Measurements from ENCODE around the gene PCDHA4. TPM values are rescaled to one million over a fixed set of nuclear protein-coding genes. Genes with fewer than 3 reads are reported as not detected.

PCDHA4 gene
- not detected in 2 replicates for total RNA-seq
- 0.02 TPM for total RNA-seq (2013)
- polyA plus RNA-seq, result not detected in 2 replicates
- polyA minus RNA-seq, result 0.07 TPM in 1 of 2 replicates, not detected in the other

DNA sequence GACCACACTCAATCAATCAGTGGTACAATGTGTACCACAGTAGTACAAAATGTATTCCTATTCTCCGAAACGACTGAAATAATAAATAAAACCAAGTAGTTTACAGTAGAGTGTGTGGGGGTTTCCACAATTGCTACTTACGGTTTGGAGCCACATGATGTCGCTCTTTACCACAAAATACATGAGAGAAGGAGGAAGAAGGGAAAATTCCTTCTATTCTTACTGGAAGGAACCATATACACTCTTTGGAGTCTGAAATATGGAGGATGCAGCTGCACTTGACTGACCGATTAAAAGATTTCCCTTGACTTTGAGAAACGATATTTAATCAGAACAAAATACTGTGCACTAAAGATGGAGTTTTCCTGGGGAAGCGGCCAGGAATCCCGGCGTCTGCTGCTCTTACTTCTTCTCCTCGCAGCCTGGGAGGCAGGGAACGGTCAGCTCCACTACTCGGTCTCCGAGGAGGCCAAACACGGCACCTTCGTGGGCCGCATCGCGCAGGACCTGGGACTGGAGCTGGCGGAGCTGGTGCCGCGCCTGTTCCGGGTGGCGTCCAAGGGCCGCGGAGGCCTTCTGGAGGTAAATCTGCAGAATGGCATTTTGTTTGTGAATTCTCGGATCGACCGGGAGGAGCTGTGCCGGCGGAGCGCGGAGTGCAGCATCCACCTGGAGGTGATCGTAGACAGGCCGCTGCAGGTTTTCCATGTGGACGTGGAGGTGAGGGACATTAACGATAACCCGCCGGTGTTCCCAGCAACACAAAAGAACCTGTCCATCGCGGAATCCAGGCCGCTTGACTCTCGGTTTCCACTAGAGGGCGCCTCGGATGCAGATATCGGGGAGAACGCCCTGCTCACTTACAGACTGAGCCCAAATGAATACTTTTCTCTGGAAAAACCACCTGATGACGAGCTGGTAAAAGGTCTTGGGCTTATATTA lies at the start of gene PCDHA4:
TSS of gene PCDHA4 (plus strand) at position 235 of the 942 bp plus-strand sequence.
- H4K20me1 ChIP-seq (ENCODE audit: control insufficient read depth, insufficient read depth, low read length, poor library complexity, severe bottlenecking), result no peaks in the 10 kb centered on the region
- H3K27me3 Mint-ChIP-seq, result peaks cover 7% of the 10 kb centered on the region
- no peak within 1 kb of the TSS for H3K4me2 ChIP-seq (replicated peaks; ENCODE audit: low read depth, low read length, poor library complexity, severe bottlenecking)
- no peaks in the 10 kb centered on the region for H3K79me2 ChIP-seq (ENCODE audit: control insufficient read depth, insufficient read depth, low read length)
- POLR2A ChIA-PET, result no interaction called here
- H3K4me3 ChIP-seq (ENCODE audit: control extremely low read depth in 1 of 5, extremely low read depth in 1 of 5, insufficient read depth in 1 of 5, low read depth in 2 of 5, low read length in 4 of 5), result no peak within 1 kb of the TSS
- TF ChIP-seq, protein P1, sequence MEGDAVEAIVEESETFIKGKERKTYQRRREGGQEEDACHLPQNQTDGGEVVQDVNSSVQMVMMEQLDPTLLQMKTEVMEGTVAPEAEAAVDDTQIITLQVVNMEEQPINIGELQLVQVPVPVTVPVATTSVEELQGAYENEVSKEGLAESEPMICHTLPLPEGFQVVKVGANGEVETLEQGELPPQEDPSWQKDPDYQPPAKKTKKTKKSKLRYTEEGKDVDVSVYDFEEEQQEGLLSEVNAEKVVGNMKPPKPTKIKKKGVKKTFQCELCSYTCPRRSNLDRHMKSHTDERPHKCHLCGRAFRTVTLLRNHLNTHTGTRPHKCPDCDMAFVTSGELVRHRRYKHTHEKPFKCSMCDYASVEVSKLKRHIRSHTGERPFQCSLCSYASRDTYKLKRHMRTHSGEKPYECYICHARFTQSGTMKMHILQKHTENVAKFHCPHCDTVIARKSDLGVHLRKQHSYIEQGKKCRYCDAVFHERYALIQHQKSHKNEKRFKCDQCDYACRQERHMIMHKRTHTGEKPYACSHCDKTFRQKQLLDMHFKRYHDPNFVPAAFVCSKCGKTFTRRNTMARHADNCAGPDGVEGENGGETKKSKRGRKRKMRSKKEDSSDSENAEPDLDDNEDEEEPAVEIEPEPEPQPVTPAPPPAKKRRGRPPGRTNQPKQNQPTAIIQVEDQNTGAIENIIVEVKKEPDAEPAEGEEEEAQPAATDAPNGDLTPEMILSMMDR (IDR thresholded peaks at IDR 0.05), result no peak
- no peak for TF ChIP-seq EZH2 (IDR thresholded peaks at IDR 0.05; ENCODE audit: borderline replicate concordance, insufficient read depth, low read depth, low read length, poor library complexity, severe bottlenecking)
- H3K27ac Mint-ChIP-seq, result no peak within 1 kb of the TSS
- no peak within 1 kb of the TSS for H3K27ac ChIP-seq (ENCODE audit: low read length in 2 of 2)
- CTCF ChIA-PET, result no interaction called here
- ATAC-seq (ENCODE audit: low read depth) (no peak), DNase-seq (no peak)
- no peaks in the 10 kb centered on the region for H3K4me1 ChIP-seq (ENCODE audit: control insufficient read depth in 2 of 2, insufficient read depth in 2 of 2, low read length in 2 of 2)
- H2AFZ ChIP-seq (ENCODE audit: insufficient read depth, low read depth, low read length, poor library complexity, severe bottlenecking), result no peak within 1 kb of the TSS
- H3K36me3 ChIP-seq (replicated peaks in 1 of 2; ENCODE audit: control extremely low read depth in 1 of 2, control insufficient read depth in 1 of 2, extremely low read depth in 1 of 2, insufficient read depth in 2 of 2, low read length in 1 of 2), result no peaks in the 10 kb centered on the region
- H3K9me3 Mint-ChIP-seq (ENCODE audit: insufficient read depth), result peaks cover 8% of the 10 kb centered on the region
- intact Hi-C loops (cut with micrococcal nuclease), result no loop called here
- no peak within 1 kb of the TSS for H3K4me3 Mint-ChIP-seq
- 47% methylated on average over 35 of the region's 47 CpGs for WGBS (ENCODE audit: insufficient coverage)
- peaks cover 5 to 41% (median 22%) of the 10 kb centered on the region in 3 donors for H3K9me3 ChIP-seq (ENCODE audit: control extremely low read depth in 1 of 3, control insufficient read depth in 2 of 3, insufficient read depth in 1 of 3, low read length in 2 of 3)
- no peaks in the 10 kb centered on the region for H3K4me1 Mint-ChIP-seq
- H3K9ac ChIP-seq (ENCODE audit: low read length), result no peak within 1 kb of the TSS
- peaks cover 0 to 11% (median 6%) of the 10 kb centered on the region in 4 experiments for H3K27me3 ChIP-seq (replicated peaks in 1 of 4; ENCODE audit: control extremely low read depth in 1 of 4, control insufficient read depth in 3 of 4, insufficient read depth in 4 of 4, low read length in 3 of 4)

Data from B cell (primary cell).